IPS DF 6.9 (cell line): Measurements from ENCODE around the gene YKT6.

Experiments used
- DNase-seq: peaks from one replicate; pipeline ENCODE4 v3.0.0-alpha.2; 2013; ENCODE audit warnings: low read depth, low spot score
- H3K27ac ChIP-seq: one replicate; pipeline ENCODE4 v1.5.1; 2013; ENCODE audit warnings: low read length, control low read depth
- H3K27me3 ChIP-seq: 2 replicates; pipeline ENCODE4 v1.6.1; 2013; ENCODE audit warnings: mild to moderate bottlenecking, low read length; ENCODE audit not compliant: control insufficient read depth, insufficient read depth
- H3K36me3 ChIP-seq: 2 replicates; pipeline ENCODE4 v1.6.1; 2013; ENCODE audit warnings: low read length; ENCODE audit not compliant: control insufficient read depth, insufficient read depth
- H3K4me1 ChIP-seq: 2 replicates; pipeline ENCODE4 v1.6.1; 2013; ENCODE audit warnings: low read length; ENCODE audit not compliant: control insufficient read depth, insufficient read depth
- H3K4me3 ChIP-seq: 2 replicates; pipeline ENCODE4 v1.5.1; 2013; ENCODE audit warnings: mild to moderate bottlenecking, low read length
- H3K9me3 ChIP-seq: 2 replicates; pipeline ENCODE4 v1.6.1; 2013; ENCODE audit warnings: low read length, inconsistent platforms; ENCODE audit not compliant: control insufficient read depth, insufficient read depth
- WGBS: extraction: QIAGEN DNeasy Blood & Tissue Kit; methylation state at CpG from one replicate; pipeline ENCODE4 v1.1.7; 2013; ENCODE audit warnings: mixed read lengths, missing lambda C conversion rate; ENCODE audit not compliant: insufficient read length, insufficient coverage; 5-methylcytosine and 5-hydroxymethylcytosine counted together

The YKT6 gene

GRCh38 chr7:44224974-44225565, 24.3 kb downstream of the YKT6 start:
- H3K27me3 ChIP-seq, result no peaks in the 10 kb centered on the region
- 0 out of 2 replicates have a peak, but pooled peaks cover 4% of the 10 kb centered on the region for H3K4me1 ChIP-seq
- DNase-seq, result no peak
- no CpG with 5 or more reads among the region's 10 CpGs for WGBS
- no peaks in the 10 kb centered on the region for H3K36me3 ChIP-seq
- no peak overlapping the region for H3K27ac ChIP-seq
- H3K9me3 ChIP-seq, result no peaks in the 10 kb centered on the region
- H3K4me3 ChIP-seq, result no peak overlapping the region

- Histone ChIP-seq H3K36me3 (no peaks in the 10 kb centered on the region), H3K4me1 (0 out of 2 replicates have a peak, but pooled peaks cover 4% of the 10 kb centered on the region), H3K27me3 (no peaks in the 10 kb centered on the region), H3K27ac (no peak overlapping the region), H3K9me3 (no peaks in the 10 kb centered on the region), H3K4me3 (no peak overlapping the region)
- DNase-seq, result no peak
- no CpG with 5 or more reads among the region's 26 CpGs for WGBS
Observed at GRCh38 chr7:44225566-44226395, 25.0 kb downstream of the YKT6 start.

GRCh38 chr7:44226396-44226753, 25.6 kb downstream of the YKT6 start:
- Histone ChIP-seq H3K27ac (no peak overlapping the region), H3K4me3 (no peak overlapping the region), H3K9me3 (no peaks in the 10 kb centered on the region), H3K4me1 (0 out of 2 replicates have a peak, but pooled peaks cover under 1% of the 10 kb centered on the region), H3K27me3 (no peaks in the 10 kb centered on the region), H3K36me3 (no peaks in the 10 kb centered on the region)
- DNase-seq, result no peak
- no CpG with 5 or more reads among the region's 17 CpGs for WGBS

- no peak for DNase-seq
- no CpG with 5 or more reads among the region's 14 CpGs for WGBS
- H3K36me3 ChIP-seq, result no peaks in the 10 kb centered on the region
- H3K4me3 ChIP-seq, result no peak overlapping the region
- no peaks in the 10 kb centered on the region for H3K4me1 ChIP-seq
- H3K9me3 ChIP-seq, result no peaks in the 10 kb centered on the region
- no peak overlapping the region for H3K27ac ChIP-seq
- H3K27me3 ChIP-seq, result no peaks in the 10 kb centered on the region
Observed at GRCh38 chr7:44227911-44228310, 27.1 kb downstream of the YKT6 start.

GRCh38 chr7:44228571-44229350, 28.0 kb downstream of the YKT6 start:
- Histone ChIP-seq H3K9me3 (no peaks in the 10 kb centered on the region), H3K4me1 (no peaks in the 10 kb centered on the region), H3K36me3 (no peaks in the 10 kb centered on the region), H3K27ac (no peak overlapping the region), H3K27me3 (no peaks in the 10 kb centered on the region), H3K4me3 (no peak overlapping the region)
- WGBS, result no CpG with 5 or more reads among the region's 29 CpGs
- no peak for DNase-seq

- H3K4me1 ChIP-seq, result no peaks in the 10 kb centered on the region; the same call in 1 of the 2 replicates
- no peak for DNase-seq
- no peak overlapping the region for H3K27ac ChIP-seq
- no CpG with 5 or more reads among the region's 11 CpGs for WGBS
- no peak overlapping the region for H3K4me3 ChIP-seq
- H3K27me3 ChIP-seq, result no peaks in the 10 kb centered on the region
- no peaks in the 10 kb centered on the region for H3K9me3 ChIP-seq
- no peaks in the 10 kb centered on the region for H3K36me3 ChIP-seq
Observed at GRCh38 chr7:44229546-44230105, 28.8 kb downstream of the YKT6 start.

- Histone ChIP-seq H3K4me3 (no peak overlapping the region), H3K9me3 (no peaks in the 10 kb centered on the region), H3K27ac (no peak overlapping the region), H3K27me3 (no peaks in the 10 kb centered on the region), H3K36me3 (no peaks in the 10 kb centered on the region), H3K4me1 (no peaks in the 10 kb centered on the region; the same call in 1 of the 2 replicates)
- no CpG with 5 or more reads among the region's 7 CpGs for WGBS
- DNase-seq, result no peak
Observed at GRCh38 chr7:44230286-44230685, 29.5 kb downstream of the YKT6 start.

GRCh38 chr7:44231088-44231487, 30.3 kb downstream of the YKT6 start:
- Histone ChIP-seq H3K27ac (no peak overlapping the region), H3K9me3 (no peaks in the 10 kb centered on the region), H3K4me3 (no peak overlapping the region), H3K27me3 (no peaks in the 10 kb centered on the region), H3K36me3 (no peaks in the 10 kb centered on the region), H3K4me1 (no peaks in the 10 kb centered on the region; the same call in 1 of the 2 replicates)
- WGBS, result no CpG with 5 or more reads among the region's 12 CpGs
- no peak for DNase-seq

GRCh38 chr7:44232396-44232795, 31.6 kb downstream of the YKT6 start:
- Histone ChIP-seq H3K4me3 (no peak overlapping the region), H3K27ac (no peak overlapping the region), H3K36me3 (no peaks in the 10 kb centered on the region), H3K9me3 (no peaks in the 10 kb centered on the region), H3K27me3 (no peaks in the 10 kb centered on the region), H3K4me1 (peaks cover 1% of the 10 kb centered on the region; the same call in 1 of the 2 replicates)
- no CpG with 5 or more reads among the region's 13 CpGs for WGBS
- DNase-seq, result no peak
